ENCODE data around the gene CASKIN1.
A peak's percentile ranks its signal among the peaks of the same experiment; 100 is the strongest.

CASKIN1 gene

DNA sequence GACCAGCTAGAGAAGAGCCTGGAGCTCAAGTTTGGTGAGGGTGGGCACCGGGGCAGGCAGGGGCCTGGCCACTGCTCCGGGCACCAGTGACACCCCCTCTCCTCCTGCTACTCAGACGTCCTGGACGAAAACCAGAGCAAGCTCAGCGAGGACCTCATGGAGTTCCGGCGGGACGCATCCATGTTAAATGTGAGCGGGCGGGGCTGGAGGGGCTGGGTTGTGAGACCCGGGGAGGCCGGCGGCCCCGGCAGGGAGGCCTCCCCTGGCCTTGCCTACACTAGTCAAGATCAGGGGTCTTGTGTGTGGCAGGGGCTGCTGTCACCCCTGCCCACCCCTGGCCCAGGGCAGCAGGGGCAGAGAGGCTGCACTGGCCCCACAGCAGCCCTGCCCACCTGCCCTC, 23.0 kb downstream of the CASKIN1 start:
- DNase-seq: no peak

- DNase-seq: no peak
Measured at GRCh38 chr16:2172688-2173335, 23.6 kb downstream of the CASKIN1 start.

DNA sequence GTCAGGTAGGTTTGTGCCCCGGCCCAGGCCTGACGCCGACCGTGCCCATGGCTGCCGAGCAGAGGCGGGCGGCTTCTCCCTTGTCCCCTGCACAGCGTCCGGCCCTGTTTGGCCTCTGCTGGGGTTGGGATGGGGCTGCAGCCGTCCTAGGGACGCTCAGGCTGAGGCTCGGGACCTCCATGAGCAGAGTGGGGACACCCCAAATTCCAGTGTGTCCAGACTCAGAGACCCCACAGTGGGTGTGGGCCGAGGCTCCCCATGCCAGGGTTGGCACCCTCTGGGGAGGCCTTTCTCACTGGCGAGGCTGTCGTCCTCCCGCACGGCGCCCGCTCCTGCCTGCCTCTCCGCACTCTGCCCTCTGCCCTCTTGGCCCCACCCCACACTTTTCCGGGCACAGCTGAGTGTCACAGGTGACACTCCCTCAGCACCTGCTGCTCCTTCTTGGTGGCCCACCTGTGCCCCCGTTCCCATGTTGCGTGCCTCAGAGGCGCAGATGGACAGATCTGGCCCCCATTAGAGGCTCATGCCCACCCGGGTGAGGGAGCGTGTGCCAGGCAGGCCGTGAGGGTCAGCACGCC, 24.7 kb downstream of the CASKIN1 start:
- DNase-seq: no peak

DNA sequence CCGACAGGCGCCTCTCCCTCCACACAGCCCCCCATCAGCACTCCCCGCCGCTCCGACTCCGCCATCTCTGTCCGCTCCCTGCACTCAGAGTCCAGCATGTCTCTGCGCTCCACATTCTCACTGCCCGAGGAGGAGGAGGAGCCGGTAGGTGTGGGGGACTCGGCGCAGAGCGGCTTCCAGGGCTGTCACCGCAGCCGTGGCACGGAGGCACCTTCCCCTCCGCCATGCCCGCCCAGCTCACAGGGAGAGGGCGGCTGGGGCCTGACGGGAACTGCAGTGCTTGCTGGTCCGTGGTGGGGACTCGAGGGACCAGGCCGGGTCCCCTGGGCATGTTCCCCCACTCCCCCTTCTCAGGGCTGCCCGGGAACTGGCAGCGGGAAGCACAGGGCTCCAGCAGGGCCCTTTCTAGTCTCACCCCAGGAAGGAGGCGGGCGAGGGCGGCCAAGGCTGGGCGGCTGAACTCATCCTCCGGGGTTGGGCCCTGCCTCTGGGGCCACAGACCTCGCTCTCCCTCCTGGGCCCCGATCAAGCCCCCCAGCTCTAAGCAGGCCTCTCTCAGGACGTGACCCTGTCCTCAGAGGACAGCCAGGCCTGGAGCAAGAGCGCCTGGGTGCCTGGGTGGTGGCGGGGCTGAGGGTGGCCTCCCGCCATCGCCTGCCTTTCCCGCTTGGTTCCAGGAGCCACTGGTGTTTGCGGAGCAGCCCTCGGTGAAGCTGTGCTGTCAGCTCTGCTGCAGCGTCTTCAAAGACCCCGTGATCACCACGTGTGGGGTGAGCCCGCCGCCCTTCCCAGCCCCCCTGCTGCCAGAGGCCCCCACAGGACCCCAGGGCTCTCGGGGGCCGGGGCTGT, 25.6 kb downstream of the CASKIN1 start:
- DNase-seq: no peak

GRCh38 chr16:2170080-2170479, 26.3 kb downstream of the CASKIN1 start:
- no peak for DNase-seq

- DNase-seq: no peak
Measured at GRCh38 chr16:2167068-2167638, 29.3 kb downstream of the CASKIN1 start.

- no peak for DNase-seq
Measured at GRCh38 chr16:2166263-2167067, 29.9 kb downstream of the CASKIN1 start.

DNA sequence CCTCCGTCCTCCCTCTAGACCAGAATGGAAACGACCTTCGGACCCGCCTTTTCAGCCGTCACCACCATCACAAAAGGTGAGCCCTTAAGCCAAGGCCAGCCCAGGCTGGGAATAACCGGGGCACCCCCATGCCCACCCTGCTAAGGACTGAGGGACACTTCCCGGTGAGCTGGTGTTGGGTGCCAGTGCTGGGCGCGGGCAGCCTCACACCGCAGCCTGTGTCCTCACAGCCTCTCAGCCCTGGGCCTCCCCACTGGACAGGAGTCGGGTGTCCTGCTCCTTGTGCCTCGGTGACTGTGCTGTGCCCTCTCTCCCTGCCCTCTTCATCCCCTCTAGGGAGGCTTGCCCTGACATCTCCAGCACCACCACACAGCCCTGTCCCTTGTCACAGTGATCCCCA, 30.5 kb downstream of the CASKIN1 start:
- DNase-seq: no peak

- no peak for DNase-seq
Measured at GRCh38 chr16:2163211-2163881, 33.1 kb downstream of the CASKIN1 start.

GRCh38 chr16:2162676-2163118, 33.7 kb downstream of the CASKIN1 start:
- DNase-seq: no peak

DNA sequence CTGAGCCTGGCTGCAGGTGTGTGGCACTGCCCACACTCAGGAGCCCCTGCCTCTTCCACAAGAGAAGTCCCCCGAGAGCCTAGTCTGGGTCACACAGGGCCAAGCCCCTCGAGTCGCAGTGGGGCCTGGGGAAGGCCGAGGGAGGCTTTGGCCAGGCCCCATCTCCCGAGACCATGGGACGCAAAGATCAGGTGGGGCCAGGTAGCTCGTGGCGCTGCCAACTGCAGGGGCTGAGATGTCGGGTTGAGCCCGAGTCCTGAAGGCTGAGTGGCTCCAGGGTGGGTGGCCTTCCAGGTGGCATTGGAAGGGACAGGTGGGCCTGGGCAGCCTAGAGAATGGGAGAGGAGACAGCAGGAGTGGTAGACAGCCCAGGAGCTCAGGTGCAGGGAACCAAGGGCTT, 34.5 kb downstream of the CASKIN1 start:
- DNase-seq: no peak

DNA sequence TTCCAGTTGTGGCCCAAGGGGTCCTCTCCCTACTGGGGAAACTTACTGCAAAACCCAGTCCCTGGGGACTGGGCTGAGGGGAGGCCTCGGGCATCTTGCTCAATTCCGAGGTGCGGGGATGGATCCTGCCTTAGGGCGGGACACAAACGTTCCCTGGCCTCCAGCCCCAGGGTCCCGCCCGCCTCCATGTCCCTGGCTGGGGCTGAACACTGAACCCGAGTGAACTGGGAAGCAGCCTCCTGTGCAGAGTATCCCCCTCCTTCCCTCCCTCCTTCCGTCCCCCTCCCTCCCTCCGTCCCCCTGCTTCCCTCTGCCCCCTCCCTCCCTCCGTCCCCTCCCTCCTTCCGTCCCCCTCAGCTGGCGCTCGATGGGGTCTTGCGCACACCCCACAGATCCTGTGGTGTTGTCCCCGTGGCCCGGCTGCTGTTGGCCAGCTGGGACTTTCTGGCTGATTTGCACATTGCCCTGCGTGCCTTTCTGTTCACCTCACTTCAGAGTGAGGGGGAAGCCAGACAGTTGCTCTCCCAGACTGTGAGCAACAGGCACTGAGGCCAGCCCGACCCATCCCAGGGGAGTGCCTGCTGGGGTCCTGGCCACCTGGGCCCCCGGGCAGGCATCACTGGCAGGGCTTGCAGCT, 35.4 kb downstream of the CASKIN1 start:
- no peak for DNase-seq

DNA sequence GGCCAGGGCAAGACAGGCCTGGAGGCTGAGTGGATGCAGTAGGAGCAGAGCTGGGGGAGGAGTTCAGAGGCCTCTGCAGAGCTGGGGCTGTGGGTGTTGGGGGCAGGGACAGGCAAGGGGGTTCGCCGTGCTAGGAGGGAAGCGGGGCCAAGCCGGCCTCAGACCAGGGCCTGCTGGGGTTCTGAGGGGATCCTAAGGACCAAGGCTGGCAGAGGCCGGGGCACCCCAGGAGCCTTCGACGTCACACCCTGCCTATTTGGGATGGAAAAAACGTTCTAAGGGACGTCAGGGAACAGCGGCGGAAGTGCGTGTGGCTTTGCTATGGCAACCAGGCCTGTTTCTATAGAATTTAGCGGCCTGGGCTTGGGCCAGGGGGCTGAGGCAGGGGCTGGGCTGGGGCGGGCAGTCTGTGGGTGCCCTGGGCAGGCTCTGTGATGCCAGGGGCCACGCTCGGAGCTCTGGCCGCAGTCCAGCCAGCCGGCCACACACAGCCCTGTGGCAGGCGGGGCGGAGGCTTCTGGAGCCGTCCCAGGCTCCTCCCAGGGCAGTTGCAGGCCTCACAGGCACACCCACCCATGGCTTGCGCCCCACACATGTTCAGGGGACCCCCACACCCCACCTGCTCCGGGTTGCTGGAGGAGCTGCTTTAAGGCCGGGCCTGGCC, 37.1 kb downstream of the CASKIN1 start:
- no peak for DNase-seq

DNA sequence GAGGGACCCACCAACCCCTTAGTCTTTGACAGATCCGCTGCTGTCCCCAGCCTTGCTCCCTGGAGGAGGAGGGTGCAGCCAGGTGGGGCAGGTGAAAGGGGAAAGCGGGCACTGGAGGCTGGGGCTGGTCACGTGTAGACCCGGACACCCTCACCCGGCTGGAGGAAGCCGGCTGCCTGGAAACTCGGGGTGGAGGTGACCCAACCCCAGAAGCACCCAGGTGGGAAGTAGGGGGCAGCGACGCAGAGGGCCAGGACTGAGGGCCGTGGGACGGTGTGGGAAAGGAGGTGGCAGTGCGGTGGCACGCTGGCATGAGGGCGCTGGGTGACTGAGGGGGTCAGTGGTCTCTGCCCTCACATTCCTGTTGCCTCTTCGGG, 38.2 kb downstream of the CASKIN1 start:
- DNase-seq: no peak

- DNase-seq: no peak
Measured at GRCh38 chr16:2157480-2158261, 38.7 kb downstream of the CASKIN1 start.

GRCh38 chr16:2156849-2157224, 39.6 kb downstream of the CASKIN1 start:
- no peak for DNase-seq

GRCh38 chr16:2155977-2156848, 40.2 kb downstream of the CASKIN1 start:
- no peak for DNase-seq

- peak; percentile 98 for DNase-seq
Measured at GRCh38 chr16:2155091-2155950, 41.1 kb downstream of the CASKIN1 start, which contains the start of gene TRAF7. TRAF7 (plus strand) TSS chr16:2155782; CDS start chr16:2163921, 8,139 bp downstream.
